Brain microvascular endothelial cell (primary cell): Measurements from ENCODE around the gene FRMD6.

Experiments used
- DNase-seq: peaks from one replicate; pipeline ENCODE4 v3.0.0-alpha.2; 2020
- H3K27ac ChIP-seq: fragments of 250-450 bp; sonication (Bioruptor Pico); 2 replicates; pipeline ENCODE4 v1.5.1; 2020; ENCODE audit warnings: mild to moderate bottlenecking, moderate library complexity
- H3K27me3 ChIP-seq: fragments of 250-450 bp; sonication (Bioruptor Pico); replicated peaks from 2 replicates; pipeline ENCODE4 v1.5.1; 2020; ENCODE audit warnings: mild to moderate bottlenecking
- H3K36me3 ChIP-seq: fragments of 250-450 bp; sonication (Bioruptor Pico); replicated peaks from 2 replicates; pipeline ENCODE4 v1.5.1; 2020; ENCODE audit warnings: mild to moderate bottlenecking
- H3K4me3 ChIP-seq: 2 replicates; pipeline ENCODE4 v1.5.1; 2011; ENCODE audit warnings: low read depth, mild to moderate bottlenecking, control low read depth, low read length, moderate library complexity
- CTCF ChIP-seq: IDR thresholded peaks from 2 replicates; pipeline ENCODE4 v1.5.1; 2011; ENCODE audit warnings: low read depth, mild to moderate bottlenecking, moderate library complexity, low read length, control low read depth, inconsistent platforms; ENCODE audit errors: missing control alignments
- in situ Hi-C: cut with HindIII; loops from 2 replicates; pipeline ENCODE4 v1.10.0; 2017; ENCODE audit warnings: low sequenced_read_pairs, low pct_ligation_motif_present

Gene FRMD6

GRCh38 chr14:51614707-51615106 is 37.0 kb upstream of the FRMD6 start:
- DNase-seq: no peak
- Histone ChIP-seq H3K27ac (no peak overlapping the region), H3K36me3 (no peaks in the 10 kb centered on the region), H3K27me3 (no peaks in the 10 kb centered on the region), H3K4me3 (no peak overlapping the region)
- TF ChIP-seq CTCF: no peak
- in situ Hi-C loops: no loop called here

GRCh38 chr14:51616256-51616655 is 35.5 kb upstream of the FRMD6 start:
- in situ Hi-C loops: no loop called here
- H3K4me3 ChIP-seq: no peak overlapping the region
- no peaks in the 10 kb centered on the region for H3K36me3 ChIP-seq
- DNase-seq: no peak
- no peaks in the 10 kb centered on the region for H3K27me3 ChIP-seq
- no peak for TF ChIP-seq CTCF
- peak overlapping the region; percentile 45 for H3K27ac ChIP-seq

- no peaks in the 10 kb centered on the region for H3K27me3 ChIP-seq
- H3K27ac ChIP-seq: peak overlapping the region; percentile 45
- no peak overlapping the region for H3K4me3 ChIP-seq
- TF ChIP-seq CTCF: no peak
- DNase-seq: peak; percentile 94
- H3K36me3 ChIP-seq: no peaks in the 10 kb centered on the region
- in situ Hi-C loops: no loop called here
Observed at GRCh38 chr14:51616724-51617409, 34.8 kb upstream of the FRMD6 start.

- in situ Hi-C loops: no loop called here
Observed at GRCh38 chr14:51619561-51619960, 32.1 kb upstream of the FRMD6 start.

GRCh38 chr14:51620056-51620455 is 31.7 kb upstream of the FRMD6 start:
- no peaks in the 10 kb centered on the region for H3K27me3 ChIP-seq
- no peak for DNase-seq
- H3K36me3 ChIP-seq: no peaks in the 10 kb centered on the region
- H3K4me3 ChIP-seq: no peak overlapping the region
- in situ Hi-C loops: no loop called here
- TF ChIP-seq CTCF: no peak
- no peak overlapping the region for H3K27ac ChIP-seq

More at GRCh38 chr14:51619561-51619960, 32.1 kb upstream of the FRMD6 start:
- Histone ChIP-seq H3K36me3 (no peaks in the 10 kb centered on the region), H3K4me3 (no peak overlapping the region), H3K27ac (no peak overlapping the region), H3K27me3 (no peaks in the 10 kb centered on the region)
- DNase-seq: no peak
- TF ChIP-seq CTCF: no peak

- H3K27me3 ChIP-seq: no peaks in the 10 kb centered on the region
Observed at GRCh38 chr14:51621654-51622053, 30.1 kb upstream of the FRMD6 start.

More at GRCh38 chr14:51621654-51622053, 30.1 kb upstream of the FRMD6 start:
- no peak overlapping the region for H3K27ac ChIP-seq
- in situ Hi-C loops: no loop called here
- H3K4me3 ChIP-seq: no peak overlapping the region
- TF ChIP-seq CTCF: no peak
- H3K36me3 ChIP-seq: no peaks in the 10 kb centered on the region
- DNase-seq: no peak
